ENCODE results near the gene CLDN2. TPM values are rescaled to one million over a fixed set of nuclear protein-coding genes. Genes with fewer than 3 reads are reported as not detected.

Gene CLDN2
- total and polyA plus RNA-seq, 10 of the 15 experiments (the other 5 are each of a cell fraction or from before 2014, with no cell fraction given) = 0.06 TPM; not detected in 9

GRCh38 chrX:106935175-106935574 lies 15.0 kb downstream of the CLDN2 start (continued):
- TF ChIP-seq BMI1 (IDR thresholded peaks at IDR 0.05; ENCODE audit: borderline replicate concordance) = no peak
- TF ChIP-seq MYB (IDR thresholded peaks at IDR 0.05; ENCODE audit: borderline replicate concordance, low read depth, low read length) = no peak

DNA sequence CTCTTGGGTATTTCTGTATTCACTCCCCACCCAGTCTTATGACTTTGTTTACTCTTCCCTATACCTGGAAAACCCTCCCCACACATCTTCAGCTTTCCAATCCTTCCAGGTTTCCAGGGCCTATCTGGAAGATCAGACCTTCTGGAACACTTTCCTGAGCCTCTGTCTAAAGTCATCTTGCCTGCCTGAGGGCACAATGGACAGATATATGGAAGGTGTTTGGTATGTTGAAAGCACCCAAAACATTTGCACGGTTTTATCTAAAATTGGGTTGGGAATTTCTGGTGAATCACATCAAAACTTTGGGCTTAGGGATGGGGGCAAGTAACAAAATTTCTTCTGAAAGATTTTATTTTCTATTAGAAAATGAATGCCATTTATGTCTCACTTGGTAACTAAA lies 16.0 kb downstream of the CLDN2 start:
- intact Hi-C loops (cut with micrococcal nuclease; ENCODE audit: unreplicated experiment) = no loop called here
- Histone ChIP-seq H3K9me3 (replicated peaks; ENCODE audit: control insufficient read depth, insufficient read depth, low read length) (no peaks in the 10 kb centered on the region), H3K4me3 (no peak overlapping the region), H3K36me3 (ENCODE audit: control insufficient read depth in 2 of 2, insufficient read depth in 2 of 2, low read length in 1 of 2) (no peaks in the 10 kb centered on the region), H3K4me2 (ENCODE audit: control insufficient read depth, insufficient read depth) (no peak overlapping the region), H2AFZ (ENCODE audit: control insufficient read depth, low read depth, low read length) (no peak overlapping the region), H3K9ac (ENCODE audit: control insufficient read depth, insufficient read depth, low read length) (no peak overlapping the region), H3K4me1 (ENCODE audit: control insufficient read depth, insufficient read depth, low read length) (no peaks in the 10 kb centered on the region), H4K20me1 (ENCODE audit: control insufficient read depth, insufficient read depth) (no peaks in the 10 kb centered on the region), H3K27ac (ENCODE audit: control insufficient read depth, insufficient read depth) (no peak overlapping the region), H3K27me3 (replicated peaks in 1 of 2; ENCODE audit: control insufficient read depth in 2 of 2, insufficient read depth in 2 of 2, low read length in 1 of 2) (no peaks in the 10 kb centered on the region; a peak in 1 of 4 replicates), H3K79me2 (ENCODE audit: control insufficient read depth, insufficient read depth, low read length) (no peaks in the 10 kb centered on the region)
- no peak for FAIRE-seq
- no peak for DNase-seq (ENCODE audit: low read depth, low spot score)
- ATAC-seq = no peak
- ChIA-PET RAD21 (ENCODE audit: unreplicated experiment) (no interaction called here), CTCF (interaction anchor here (0.9 kb wide), 1 partner anchor 17 kb away, joined by 3 read pairs; no protein-coding TSS in a partner anchor), SMC1A (ENCODE audit: uncharacterized antibody, unreplicated experiment) (interaction anchor here (0.6 kb wide), 1 partner anchor 782 kb away, joined by 3 read pairs; no protein-coding TSS in a partner anchor), POLR2A (no interaction called here)
- in situ Hi-C loops (cut with MboI) = no loop called here
- no TSS peak for BruUV-seq (replicated peaks)
- 6% methylated on average over 1 of the region's 1 CpG for WGBS (ENCODE audit: insufficient coverage, insufficient replicate concordance, low lambda C conversion rate, missing lambda C conversion rate)
- TF ChIP-seq SRF (IDR thresholded peaks at IDR 0.05; ENCODE audit: low read depth in 2 of 2, low read length in 2 of 2) (no peak), NFXL1 (IDR thresholded peaks at IDR 0.05; ENCODE audit: borderline replicate concordance) (no peak), HDAC6 (IDR thresholded peaks at IDR 0.05; ENCODE audit: unreplicated experiment) (no peak), SMC3 (IDR thresholded peaks at IDR 0.05; ENCODE audit: borderline replicate concordance, low read length) (no peak), MAX (IDR thresholded peaks at IDR 0.05; ENCODE audit: low read depth, low read length) (no peak), DPF2 (IDR thresholded peaks at IDR 0.05) (no peak), HDAC2 (IDR thresholded peaks at IDR 0.05) (no peak), JUND (IDR thresholded peaks at IDR 0.05; ENCODE audit: low read depth, low read length) (no peak), IRF4 (IDR thresholded peaks at IDR 0.05; ENCODE audit: low read depth, low read length) (no peak), TBL1XR1 (IDR thresholded peaks at IDR 0.05; ENCODE audit: low read depth, low read length) (no peak), YBX1 (IDR thresholded peaks at IDR 0.05) (no peak), POU2F2 (IDR thresholded peaks at IDR 0.05; ENCODE audit: borderline replicate concordance, low read depth, low read length) (no peak), TCF7 (IDR thresholded peaks at IDR 0.05; ENCODE audit: borderline replicate concordance) (no peak)
- TF ChIP-seq, protein P1, sequence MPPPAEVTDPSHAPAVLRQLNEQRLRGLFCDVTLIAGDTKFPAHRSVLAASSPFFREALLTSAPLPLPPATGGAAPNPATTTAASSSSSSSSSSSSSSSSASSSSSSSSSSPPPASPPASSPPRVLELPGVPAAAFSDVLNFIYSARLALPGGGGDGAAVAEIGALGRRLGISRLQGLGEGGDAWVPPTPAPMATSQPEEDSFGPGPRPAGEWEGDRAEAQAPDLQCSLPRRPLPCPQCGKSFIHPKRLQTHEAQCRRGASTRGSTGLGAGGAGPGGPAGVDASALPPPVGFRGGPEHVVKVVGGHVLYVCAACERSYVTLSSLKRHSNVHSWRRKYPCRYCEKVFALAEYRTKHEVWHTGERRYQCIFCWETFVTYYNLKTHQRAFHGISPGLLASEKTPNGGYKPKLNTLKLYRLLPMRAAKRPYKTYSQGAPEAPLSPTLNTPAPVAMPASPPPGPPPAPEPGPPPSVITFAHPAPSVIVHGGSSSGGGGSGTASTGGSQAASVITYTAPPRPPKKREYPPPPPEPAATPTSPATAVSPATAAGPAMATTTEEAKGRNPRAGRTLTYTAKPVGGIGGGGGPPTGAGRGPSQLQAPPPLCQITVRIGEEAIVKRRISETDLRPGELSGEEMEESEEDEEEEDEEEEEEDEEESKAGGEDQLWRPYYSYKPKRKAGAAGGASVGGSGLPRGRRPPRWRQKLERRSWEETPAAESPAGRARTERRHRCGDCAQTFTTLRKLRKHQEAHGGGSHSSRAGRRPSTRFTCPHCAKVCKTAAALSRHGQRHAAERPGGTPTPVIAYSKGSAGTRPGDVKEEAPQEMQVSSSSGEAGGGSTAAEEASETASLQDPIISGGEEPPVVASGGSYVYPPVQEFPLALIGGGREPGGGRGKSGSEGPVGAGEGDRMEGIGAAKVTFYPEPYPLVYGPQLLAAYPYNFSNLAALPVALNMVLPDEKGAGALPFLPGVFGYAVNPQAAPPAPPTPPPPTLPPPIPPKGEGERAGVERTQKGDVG (CRISPR knock-in tag; IDR thresholded peaks at IDR 0.05) = no peak
- TF ChIP-seq, protein P2, sequence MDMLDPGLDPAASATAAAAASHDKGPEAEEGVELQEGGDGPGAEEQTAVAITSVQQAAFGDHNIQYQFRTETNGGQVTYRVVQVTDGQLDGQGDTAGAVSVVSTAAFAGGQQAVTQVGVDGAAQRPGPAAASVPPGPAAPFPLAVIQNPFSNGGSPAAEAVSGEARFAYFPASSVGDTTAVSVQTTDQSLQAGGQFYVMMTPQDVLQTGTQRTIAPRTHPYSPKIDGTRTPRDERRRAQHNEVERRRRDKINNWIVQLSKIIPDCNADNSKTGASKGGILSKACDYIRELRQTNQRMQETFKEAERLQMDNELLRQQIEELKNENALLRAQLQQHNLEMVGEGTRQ (IDR thresholded peaks at IDR 0.05; ENCODE audit: borderline replicate concordance, low read depth, low read length) = no peak
- TF ChIP-seq, protein P3, sequence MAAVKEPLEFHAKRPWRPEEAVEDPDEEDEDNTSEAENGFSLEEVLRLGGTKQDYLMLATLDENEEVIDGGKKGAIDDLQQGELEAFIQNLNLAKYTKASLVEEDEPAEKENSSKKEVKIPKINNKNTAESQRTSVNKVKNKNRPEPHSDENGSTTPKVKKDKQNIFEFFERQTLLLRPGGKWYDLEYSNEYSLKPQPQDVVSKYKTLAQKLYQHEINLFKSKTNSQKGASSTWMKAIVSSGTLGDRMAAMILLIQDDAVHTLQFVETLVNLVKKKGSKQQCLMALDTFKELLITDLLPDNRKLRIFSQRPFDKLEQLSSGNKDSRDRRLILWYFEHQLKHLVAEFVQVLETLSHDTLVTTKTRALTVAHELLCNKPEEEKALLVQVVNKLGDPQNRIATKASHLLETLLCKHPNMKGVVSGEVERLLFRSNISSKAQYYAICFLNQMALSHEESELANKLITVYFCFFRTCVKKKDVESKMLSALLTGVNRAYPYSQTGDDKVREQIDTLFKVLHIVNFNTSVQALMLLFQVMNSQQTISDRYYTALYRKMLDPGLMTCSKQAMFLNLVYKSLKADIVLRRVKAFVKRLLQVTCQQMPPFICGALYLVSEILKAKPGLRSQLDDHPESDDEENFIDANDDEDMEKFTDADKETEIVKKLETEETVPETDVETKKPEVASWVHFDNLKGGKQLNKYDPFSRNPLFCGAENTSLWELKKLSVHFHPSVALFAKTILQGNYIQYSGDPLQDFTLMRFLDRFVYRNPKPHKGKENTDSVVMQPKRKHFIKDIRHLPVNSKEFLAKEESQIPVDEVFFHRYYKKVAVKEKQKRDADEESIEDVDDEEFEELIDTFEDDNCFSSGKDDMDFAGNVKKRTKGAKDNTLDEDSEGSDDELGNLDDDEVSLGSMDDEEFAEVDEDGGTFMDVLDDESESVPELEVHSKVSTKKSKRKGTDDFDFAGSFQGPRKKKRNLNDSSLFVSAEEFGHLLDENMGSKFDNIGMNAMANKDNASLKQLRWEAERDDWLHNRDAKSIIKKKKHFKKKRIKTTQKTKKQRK (IDR thresholded peaks at IDR 0.05; ENCODE audit: low read depth, low read length) = no peak
